Measurements from ENCODE around the gene TECPR2. TPM values are rescaled to one million over a fixed set of nuclear protein-coding genes. Genes with fewer than 3 reads are reported as not detected.
A peak's percentile ranks its signal among the peaks of the same experiment; 100 is the strongest.

TECPR2 gene
- total and polyA plus RNA-seq, 10 of the 15 experiments (the other 5 are each of a cell fraction or from before 2014, with no cell fraction given): 0.15 to 10.0 (median 3.0) TPM

GRCh38 chr14:102437997-102438915 is 75.5 kb downstream of the TECPR2 start:
- Histone ChIP-seq H3K79me2 (ENCODE audit: control insufficient read depth, insufficient read depth, low read length) (no peaks in the 10 kb centered on the region), H3K9me3 (replicated peaks; ENCODE audit: control insufficient read depth, insufficient read depth, low read length) (no peaks in the 10 kb centered on the region), H3K4me2 (ENCODE audit: control insufficient read depth, insufficient read depth) (peak overlapping the region; percentile 11; the same call in 1 of the 2 replicates), H3K36me3 (ENCODE audit: control insufficient read depth in 2 of 2, insufficient read depth in 2 of 2, low read length in 1 of 2) (no peaks in the 10 kb centered on the region), H3K9ac (ENCODE audit: control insufficient read depth, insufficient read depth, low read length) (no peak overlapping the region), H3K27me3 (replicated peaks in 1 of 2; ENCODE audit: control insufficient read depth in 2 of 2, insufficient read depth in 2 of 2, low read length in 1 of 2) (peaks cover 0 to 1% of the 10 kb centered on the region in 2 experiments; a peak in 1 of 4 replicates), H2AFZ (ENCODE audit: control insufficient read depth, low read depth, low read length) (peak overlapping the region; percentile 77), H3K4me1 (ENCODE audit: control insufficient read depth, insufficient read depth, low read length) (no peaks in the 10 kb centered on the region; the same call in 1 of the 2 replicates), H3K27ac (ENCODE audit: control insufficient read depth, insufficient read depth) (no peak overlapping the region), H4K20me1 (ENCODE audit: control insufficient read depth, insufficient read depth) (no peaks in the 10 kb centered on the region), H3K4me3 (no peak overlapping the region)
- ATAC-seq (peak; percentile 99), FAIRE-seq (peak; percentile 96), DNase-seq (ENCODE audit: low read depth, low spot score) (peak; percentile 37)
- CTCF ChIA-PET: interaction anchor here (0.7 to 4.5 kb wide), 26 partner anchors 8 to 256 kb away, joined by 3 to 59 read pairs (median 5); partner anchors contain the start of genes ANKRD9, MOK and ZNF839
- in situ Hi-C loops (cut with MboI) (no loop called here), intact Hi-C loops (cut with micrococcal nuclease; ENCODE audit: unreplicated experiment) (loop anchor here (1.0 to 10.0 kb wide), 2 partner anchors 78 to 247 kb away; no protein-coding TSS in a partner anchor)
- POLR2A ChIA-PET: interaction anchor here (0.6 to 0.9 kb wide), 2 partner anchors 56 to 78 kb away, joined by 3 to 8 read pairs; no protein-coding TSS in a partner anchor
- no TSS peak for BruUV-seq (replicated peaks)
- WGBS (ENCODE audit: insufficient coverage, insufficient replicate concordance, low lambda C conversion rate, missing lambda C conversion rate): 16% methylated on average over 31 of the region's 31 CpGs
- RAD21 ChIA-PET (ENCODE audit: unreplicated experiment): interaction anchor here (0.6 to 2.0 kb wide), 11 partner anchors 13 to 401 kb away, joined by 3 to 20 read pairs (median 4); partner anchors contain the start of gene ANKRD9
- SMC1A ChIA-PET (ENCODE audit: uncharacterized antibody, unreplicated experiment): interaction anchor here (0.6 to 2.3 kb wide), 18 partner anchors 8 to 479 kb away, joined by 3 to 20 read pairs (median 4); no protein-coding TSS in a partner anchor
- TF ChIP-seq RAD21 (IDR thresholded peaks at IDR 0.05; ENCODE audit: insufficient read depth, low read depth, low read length): peak; percentile 75
- no peak for TF ChIP-seq CEBPB (IDR thresholded peaks at IDR 0.05; ENCODE audit: borderline replicate concordance in 1 of 2, low read depth in 2 of 2, low read length in 2 of 2)
- TF ChIP-seq ELK1 (IDR thresholded peaks at IDR 0.05; ENCODE audit: low read depth, low read length): 0 out of 2 replicates have a peak, but pooled peaks have one; percentile 35
- no peak for TF ChIP-seq TAF1 (IDR thresholded peaks at IDR 0.05; ENCODE audit: borderline replicate concordance, low read depth, low read length)
- TF ChIP-seq NFYB (IDR thresholded peaks at IDR 0.05; ENCODE audit: insufficient read depth, low read depth, low read length): no peak
- 0 out of 2 replicates have a peak, but pooled peaks have one; percentile 37 for TF ChIP-seq LARP7 (IDR thresholded peaks at IDR 0.05)
- peak; percentile 32; the same call in 1 of the 2 replicates for TF ChIP-seq RELB (IDR thresholded peaks at IDR 0.05; ENCODE audit: low read depth)
- peak; percentile 95 for TF ChIP-seq YY1 (IDR thresholded peaks at IDR 0.05; ENCODE audit: low read depth, low read length)
- TF ChIP-seq, protein P1, sequence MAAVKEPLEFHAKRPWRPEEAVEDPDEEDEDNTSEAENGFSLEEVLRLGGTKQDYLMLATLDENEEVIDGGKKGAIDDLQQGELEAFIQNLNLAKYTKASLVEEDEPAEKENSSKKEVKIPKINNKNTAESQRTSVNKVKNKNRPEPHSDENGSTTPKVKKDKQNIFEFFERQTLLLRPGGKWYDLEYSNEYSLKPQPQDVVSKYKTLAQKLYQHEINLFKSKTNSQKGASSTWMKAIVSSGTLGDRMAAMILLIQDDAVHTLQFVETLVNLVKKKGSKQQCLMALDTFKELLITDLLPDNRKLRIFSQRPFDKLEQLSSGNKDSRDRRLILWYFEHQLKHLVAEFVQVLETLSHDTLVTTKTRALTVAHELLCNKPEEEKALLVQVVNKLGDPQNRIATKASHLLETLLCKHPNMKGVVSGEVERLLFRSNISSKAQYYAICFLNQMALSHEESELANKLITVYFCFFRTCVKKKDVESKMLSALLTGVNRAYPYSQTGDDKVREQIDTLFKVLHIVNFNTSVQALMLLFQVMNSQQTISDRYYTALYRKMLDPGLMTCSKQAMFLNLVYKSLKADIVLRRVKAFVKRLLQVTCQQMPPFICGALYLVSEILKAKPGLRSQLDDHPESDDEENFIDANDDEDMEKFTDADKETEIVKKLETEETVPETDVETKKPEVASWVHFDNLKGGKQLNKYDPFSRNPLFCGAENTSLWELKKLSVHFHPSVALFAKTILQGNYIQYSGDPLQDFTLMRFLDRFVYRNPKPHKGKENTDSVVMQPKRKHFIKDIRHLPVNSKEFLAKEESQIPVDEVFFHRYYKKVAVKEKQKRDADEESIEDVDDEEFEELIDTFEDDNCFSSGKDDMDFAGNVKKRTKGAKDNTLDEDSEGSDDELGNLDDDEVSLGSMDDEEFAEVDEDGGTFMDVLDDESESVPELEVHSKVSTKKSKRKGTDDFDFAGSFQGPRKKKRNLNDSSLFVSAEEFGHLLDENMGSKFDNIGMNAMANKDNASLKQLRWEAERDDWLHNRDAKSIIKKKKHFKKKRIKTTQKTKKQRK (IDR thresholded peaks at IDR 0.05; ENCODE audit: low read depth, low read length): no peak
- TF ChIP-seq RCOR1 (conservative IDR thresholded peaks at IDR 0.05; ENCODE audit: low read depth, low read length): 0 out of 2 replicates have a peak, but pooled peaks have one; percentile 40
- peak in 1 of 2 experiments; percentile 72; a peak in 2 of 3 replicates for TF ChIP-seq EGR1 (IDR thresholded peaks at IDR 0.05; ENCODE audit: borderline replicate concordance in 1 of 2, low read depth in 2 of 2, low read length in 2 of 2)

Data from GM12878 (cell line).